ENCODE results near the gene TMEM62. TPM values are rescaled to one million over a fixed set of nuclear protein-coding genes. Genes with fewer than 3 reads are reported as not detected.

The TMEM62 gene
- total RNA-seq (2014; rRNA removed; shearing (Covaris generic)), result 23.4 and 39.2 TPM in 2 replicates

DNA sequence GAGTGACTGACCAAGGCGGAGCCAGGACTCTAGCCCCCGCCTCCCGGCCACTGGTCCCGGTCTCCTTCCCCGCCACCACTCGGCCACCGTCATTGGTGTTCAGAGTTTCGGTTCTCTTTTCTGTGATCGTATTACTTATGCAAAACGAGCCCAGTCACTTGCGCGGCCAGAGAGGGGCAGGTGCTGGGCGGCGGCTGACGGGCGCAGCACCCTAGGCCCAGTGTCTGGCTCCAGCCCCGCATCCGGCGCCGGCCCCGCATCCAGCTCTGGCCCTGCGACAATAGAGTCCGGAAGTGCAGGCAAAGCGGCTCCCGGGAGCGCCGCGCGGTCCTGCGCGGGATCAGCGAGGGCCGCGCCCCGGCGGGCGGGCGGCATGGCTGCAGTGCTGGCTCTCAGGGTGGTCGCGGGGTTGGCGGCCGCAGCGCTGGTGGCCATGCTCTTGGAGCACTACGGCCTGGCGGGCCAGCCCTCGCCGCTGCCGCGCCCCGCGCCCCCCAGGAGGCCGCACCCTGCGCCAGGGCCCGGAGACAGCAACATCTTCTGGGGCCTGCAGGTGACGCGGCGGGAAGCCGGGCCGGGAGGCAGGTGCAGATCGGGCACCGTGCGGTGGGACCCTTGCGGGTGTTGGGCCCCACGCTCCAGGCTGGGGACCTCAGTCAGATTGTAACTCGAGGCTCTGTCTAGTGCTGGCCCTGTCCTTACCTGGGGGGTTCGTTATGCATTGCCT, at the start of gene TMEM62:
TMEM62 (plus strand) TSS at position 157 of the 727 bp plus-strand sequence; CDS start at position 374, 217 bp downstream.
- DNase-seq (ENCODE audit: low spot score), result peak; percentile 65

GRCh38 chr15:43085921-43086320, 47.5 kb upstream of the TMEM62 start:
- no peak for DNase-seq (ENCODE audit: low spot score)

GRCh38 chr15:43086551-43086950, 46.8 kb upstream of the TMEM62 start:
- no peak for DNase-seq (ENCODE audit: low spot score)

DNA sequence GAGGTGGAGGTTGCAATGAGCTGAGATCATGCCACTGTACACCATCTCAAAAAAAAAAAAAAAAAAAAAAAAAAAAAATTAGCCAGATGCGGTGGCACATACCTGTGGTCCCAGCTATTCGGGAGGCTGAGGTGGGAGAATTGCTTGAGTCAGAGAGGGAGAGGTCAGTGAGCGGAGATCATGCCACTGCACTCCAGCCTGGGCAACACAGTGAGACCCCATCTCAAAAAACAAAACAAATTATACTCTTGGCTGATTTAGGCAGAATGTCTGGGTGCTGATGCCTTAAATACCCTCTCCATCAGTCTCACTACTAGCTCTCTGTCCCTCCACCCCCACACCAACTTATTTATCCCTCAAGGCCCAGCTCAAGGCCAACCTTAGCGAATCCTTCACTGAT, 41.5 kb upstream of the TMEM62 start:
- no peak for DNase-seq (ENCODE audit: low spot score)

DNA sequence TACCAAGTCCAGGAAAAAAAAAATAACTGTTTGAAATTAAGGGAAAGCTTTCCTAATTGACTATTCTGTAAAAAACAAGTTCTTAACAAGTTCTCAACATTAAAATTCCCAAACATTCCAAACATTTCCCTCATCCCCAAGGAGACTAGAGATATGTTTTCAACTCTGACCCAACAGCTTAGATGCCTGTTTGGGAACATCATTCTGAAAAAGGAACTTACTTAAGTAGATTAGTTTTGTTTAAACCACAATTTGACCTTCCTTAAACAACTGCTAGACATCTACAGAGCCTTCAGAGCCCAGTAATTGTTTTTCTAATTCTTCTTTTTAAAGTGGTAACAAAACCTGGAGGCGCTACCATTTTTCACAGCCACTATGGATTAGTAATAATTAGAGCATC, 40.4 kb upstream of the TMEM62 start:
- DNase-seq (ENCODE audit: low spot score), result no peak

- no peak for DNase-seq (ENCODE audit: low spot score)
Observed at GRCh38 chr15:43094416-43095030, 38.9 kb upstream of the TMEM62 start.

GRCh38 chr15:43095243-43095642, 38.1 kb upstream of the TMEM62 start:
- DNase-seq (ENCODE audit: low spot score), result no peak

DNA sequence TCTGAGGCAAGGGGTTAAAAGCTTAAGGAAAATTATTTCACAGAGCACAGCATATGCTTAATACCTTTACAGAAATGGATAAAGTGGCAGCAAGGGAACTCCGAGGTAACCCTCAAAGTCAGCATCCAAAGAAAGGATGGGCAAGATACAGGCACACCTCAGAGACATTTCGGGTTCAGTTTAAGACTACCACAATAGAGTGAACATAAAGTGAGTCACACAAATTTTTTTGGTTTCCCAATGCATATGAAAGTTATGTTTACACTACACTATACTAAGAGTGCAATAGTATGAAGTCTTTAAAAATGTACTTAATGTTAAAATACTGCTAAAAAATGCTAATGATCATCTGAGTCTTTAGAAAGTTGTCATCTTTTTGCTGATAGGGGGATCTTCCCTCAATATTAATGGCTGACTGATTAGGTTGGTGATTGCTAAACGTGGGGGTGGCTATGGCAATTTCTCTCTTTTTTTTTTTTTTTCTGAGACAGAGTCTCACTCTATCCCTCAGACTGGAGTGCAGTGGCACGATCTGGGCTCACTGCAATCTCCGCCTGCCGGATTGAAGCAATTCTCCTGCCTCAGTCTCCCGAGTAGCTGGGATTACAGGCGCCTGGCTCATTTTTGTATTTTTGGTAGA, 37.6 kb upstream of the TMEM62 start:
- no peak for DNase-seq (ENCODE audit: low spot score)

- DNase-seq (ENCODE audit: low spot score), result no peak
Observed at GRCh38 chr15:43096411-43096810, 37.0 kb upstream of the TMEM62 start.

DNA sequence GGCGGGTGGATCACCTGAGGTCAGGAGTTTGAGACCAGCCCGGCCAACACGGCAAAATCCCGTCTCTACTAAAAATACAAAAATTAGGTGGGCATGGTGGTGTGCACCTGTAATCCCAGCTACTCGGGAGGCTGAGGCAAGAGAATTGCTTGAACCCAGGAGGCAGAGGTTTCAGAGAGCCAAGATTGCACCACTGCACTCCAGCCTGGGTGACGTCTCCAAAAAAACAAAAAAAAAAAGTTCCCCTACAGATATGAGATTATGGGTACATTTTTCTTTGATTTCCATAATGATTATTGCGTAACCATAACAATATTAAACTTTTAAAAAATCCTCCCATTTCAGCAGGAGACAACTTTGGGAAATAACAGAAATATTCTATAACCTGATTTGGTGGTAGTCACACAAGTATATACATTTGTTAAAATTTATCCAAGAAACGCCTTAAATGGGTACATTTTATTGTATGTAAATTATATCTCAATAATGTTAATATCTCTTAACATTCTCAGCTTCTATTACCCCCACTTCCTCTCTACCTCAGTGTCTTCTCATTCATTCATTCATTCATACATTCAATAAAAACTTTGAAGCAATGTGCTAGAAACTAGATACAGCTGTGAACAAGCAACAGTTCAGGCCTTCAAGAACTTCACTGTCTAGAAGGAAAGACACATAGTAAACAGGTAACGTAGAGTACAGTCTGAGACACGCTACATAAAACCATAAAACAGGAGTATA, 34.1 kb upstream of the TMEM62 start:
- DNase-seq (ENCODE audit: low spot score), result no peak

DNA sequence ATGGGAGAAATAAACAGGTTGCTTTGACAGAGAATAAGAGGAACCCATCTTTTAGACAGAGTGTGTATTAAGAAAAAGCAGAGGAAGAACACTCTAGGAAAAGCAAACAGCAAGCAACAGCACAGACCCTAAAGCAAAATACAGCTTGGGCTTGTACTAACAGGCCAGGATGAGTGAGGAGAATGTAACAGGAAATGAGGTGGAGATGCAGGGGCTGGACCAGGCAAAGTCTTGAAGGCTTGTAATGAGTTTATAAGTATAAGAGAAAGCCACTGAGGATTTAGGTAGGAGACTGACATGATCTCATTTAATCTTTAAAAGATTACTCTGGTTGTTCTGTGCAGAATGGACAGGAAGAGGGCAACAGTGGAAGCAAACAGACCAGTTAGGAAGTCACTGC, 32.4 kb upstream of the TMEM62 start:
- DNase-seq (ENCODE audit: low spot score), result no peak

DNA sequence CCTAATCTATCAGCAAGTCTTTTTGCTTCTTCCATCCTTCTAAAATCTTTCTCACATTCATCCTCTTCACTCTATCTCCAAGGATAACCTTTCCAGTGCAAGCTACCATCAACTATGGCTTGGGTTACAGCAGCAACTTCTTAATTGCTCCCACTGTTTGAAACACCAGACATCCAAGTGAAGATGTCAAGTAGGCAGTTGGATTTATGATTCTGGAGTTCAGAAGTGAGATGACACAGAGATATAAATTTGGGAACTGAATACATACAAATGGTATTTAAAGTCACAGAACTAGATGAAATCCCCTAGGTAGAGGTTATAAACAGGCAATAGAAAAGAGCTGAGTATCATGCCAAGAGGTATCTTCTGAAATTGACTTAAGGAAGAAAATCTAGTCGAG, 31.2 kb upstream of the TMEM62 start:
- DNase-seq (ENCODE audit: low spot score), result no peak

DNA sequence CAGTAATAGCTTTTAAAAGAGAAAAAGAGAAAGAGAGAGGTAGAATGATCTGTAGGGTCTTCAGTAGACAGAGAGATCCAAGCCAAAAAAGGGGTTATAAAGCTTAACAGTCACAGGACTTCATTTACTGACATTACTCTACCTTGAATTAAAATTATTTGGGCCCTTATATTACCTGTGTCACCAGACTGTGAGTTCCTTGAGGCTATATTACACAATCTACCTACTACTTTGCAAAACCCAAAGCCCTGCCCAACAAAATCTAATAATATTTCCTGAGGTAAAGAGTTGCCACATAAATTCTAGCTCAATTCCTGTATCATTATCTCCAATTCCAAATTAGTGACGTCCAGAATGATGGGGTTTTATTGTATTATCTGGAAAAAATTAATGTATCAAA, 29.5 kb upstream of the TMEM62 start:
- no peak for DNase-seq (ENCODE audit: low spot score)

DNA sequence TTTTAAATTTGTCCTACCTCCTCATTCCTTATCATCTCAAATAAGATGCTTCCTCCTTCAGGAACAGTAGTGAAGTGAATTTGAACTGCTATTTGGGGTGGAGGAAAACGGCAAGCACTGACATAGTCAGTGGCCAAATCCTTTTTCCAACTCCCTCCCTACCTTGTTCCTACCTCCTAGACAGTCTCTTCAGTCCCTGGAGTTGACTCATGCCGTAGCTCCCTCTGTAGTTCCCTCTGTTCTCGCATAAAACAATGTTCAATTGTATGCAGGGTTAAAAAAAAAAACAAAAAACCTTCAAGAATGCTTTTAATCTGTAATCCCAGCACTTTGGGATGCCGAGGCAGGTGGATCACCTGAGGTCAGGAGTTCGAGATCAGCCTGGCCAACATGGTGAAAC, 29.0 kb upstream of the TMEM62 start:
- no peak for DNase-seq (ENCODE audit: low spot score)

DNA sequence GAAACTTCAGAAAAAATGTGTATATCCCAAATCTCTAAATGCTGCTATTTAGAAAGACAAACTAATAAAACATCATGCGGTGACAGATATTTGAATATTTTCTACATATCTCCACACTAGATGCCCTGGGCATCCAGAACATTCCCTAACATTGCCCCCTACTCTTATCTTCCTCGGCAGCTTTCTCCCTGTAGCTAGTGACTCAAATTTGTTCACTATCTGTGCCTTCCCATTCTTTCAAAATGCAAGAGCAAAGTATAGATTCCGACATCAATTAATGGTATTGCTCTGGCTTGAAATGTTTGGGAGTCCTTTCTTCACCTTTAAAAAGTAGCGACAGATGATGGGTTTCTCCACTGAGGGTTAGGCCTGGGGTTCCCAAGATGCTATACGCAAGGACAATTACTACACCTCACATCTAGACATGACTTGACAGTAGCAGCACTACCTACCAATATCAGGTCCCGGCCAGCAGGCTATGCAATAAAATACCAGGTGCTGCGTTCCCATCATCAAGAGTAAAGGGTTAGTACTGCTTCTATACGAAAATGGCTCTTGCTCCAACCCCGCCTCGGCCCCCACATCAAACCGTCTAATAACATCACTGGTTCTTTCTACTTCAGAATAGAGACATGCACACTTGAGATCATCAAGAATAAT, 28.2 kb upstream of the TMEM62 start:
- DNase-seq (ENCODE audit: low spot score), result peak; percentile 9

DNA sequence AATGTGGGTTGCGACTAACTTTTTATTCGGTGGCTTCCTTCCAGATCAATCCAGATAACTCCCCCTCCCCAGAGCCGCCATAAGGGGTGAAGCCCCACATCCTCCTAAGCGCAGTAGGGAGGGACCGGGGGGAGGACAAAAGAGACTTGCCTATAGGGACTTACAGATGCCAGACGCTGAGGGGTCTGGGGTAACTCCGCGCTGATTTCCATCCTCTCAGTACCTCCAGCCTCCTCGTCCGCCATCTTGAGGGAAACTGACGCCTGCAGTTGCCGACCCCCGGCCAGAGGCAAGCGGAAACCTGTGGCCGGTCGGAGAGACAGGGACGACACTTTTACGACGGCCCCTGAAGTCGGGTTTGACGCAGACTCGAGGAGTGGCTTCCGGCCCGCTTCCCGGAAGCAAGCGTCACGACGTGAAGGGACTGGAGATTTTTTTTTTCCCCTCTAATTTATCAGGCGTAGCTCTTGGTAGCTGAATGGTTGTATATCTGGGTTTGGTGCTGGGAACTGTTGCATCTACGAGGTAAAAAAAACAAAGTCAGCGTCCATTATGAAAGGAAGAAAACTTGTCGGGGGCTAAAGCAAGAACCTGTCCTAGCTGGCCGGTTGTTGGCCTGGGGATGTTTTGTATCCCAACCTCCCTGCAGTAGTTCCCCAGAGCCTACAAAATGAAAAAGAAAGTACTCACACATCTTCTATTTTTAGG, 27.5 kb upstream of the TMEM62 start, which contains the start of gene UBR1:
UBR1 (minus strand) TSS at position 261 of the 708 bp plus-strand sequence; CDS start at position 245, 16 bp downstream.
- DNase-seq (ENCODE audit: low spot score), result peak; percentile 77

DNA sequence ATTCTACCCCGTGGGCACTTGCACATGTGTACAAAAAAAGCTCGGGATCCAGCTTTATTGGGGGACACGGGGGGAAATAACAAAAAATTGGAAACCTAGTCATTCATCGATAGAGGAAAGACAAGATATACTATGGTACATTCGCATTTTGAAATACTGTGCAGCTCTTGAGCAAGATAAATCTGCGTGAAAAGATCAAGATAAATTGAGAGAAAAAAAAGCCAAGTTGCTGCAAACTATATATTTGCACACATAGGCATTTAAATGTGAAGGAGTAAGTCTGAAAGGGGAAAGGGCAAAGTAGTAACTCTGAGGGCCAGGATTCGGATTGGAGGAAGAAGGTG, 26.9 kb upstream of the TMEM62 start:
- DNase-seq (ENCODE audit: low spot score), result no peak

- no peak for DNase-seq (ENCODE audit: low spot score)
Observed at GRCh38 chr15:43107751-43108150, 25.6 kb upstream of the TMEM62 start.

- no peak for DNase-seq (ENCODE audit: low spot score)
Observed at GRCh38 chr15:43111354-43111753, 22.0 kb upstream of the TMEM62 start.

- no peak for DNase-seq (ENCODE audit: low spot score)
Observed at GRCh38 chr15:43118286-43118685, 15.1 kb upstream of the TMEM62 start.

- no peak for DNase-seq (ENCODE audit: low spot score)
Observed at GRCh38 chr15:43118829-43119228, 14.6 kb upstream of the TMEM62 start.
